Fibroblast of skin of left biceps (primary cell): Measurements from ENCODE around the gene HCAR2.
"Not testable (repeated sequence)": the region's sequence is repeated elsewhere in the genome, so short reads cannot be mapped to it uniquely, and the experiment has no call there.

Source experiments
- DNase-seq, 2 experiments: peaks; one replicate each; pipeline ENCODE4 v3.0.0-alpha.2; 2013; ENCODE audit warnings: low read depth in 2 of 2

The HCAR2 gene

GRCh38 chr12:122716658-122717057 is 13.5 kb upstream of the HCAR2 start, which contains the start of gene HCAR3:
Gene HCAR3 (minus strand): TSS chr12:122716811. CDS start chr12:122716737, 74 bp downstream.
- not testable (repeated sequence) for DNase-seq

- not testable (repeated sequence) for DNase-seq
Observed at GRCh38 chr12:122715211-122715610, 12.1 kb upstream of the HCAR2 start.

GRCh38 chr12:122713491-122714188 is 10.5 kb upstream of the HCAR2 start:
- DNase-seq: not testable (repeated sequence)

- not testable (repeated sequence) for DNase-seq
Observed at GRCh38 chr12:122711266-122711665, 8.1 kb upstream of the HCAR2 start.

GRCh38 chr12:122710341-122710740 is 7.2 kb upstream of the HCAR2 start:
- not testable (repeated sequence) for DNase-seq

- DNase-seq: not testable (repeated sequence)
Observed at GRCh38 chr12:122709287-122709686, 6.1 kb upstream of the HCAR2 start.

- not testable (repeated sequence) for DNase-seq
Observed at GRCh38 chr12:122703841-122704240, 684 bp upstream of the HCAR2 start.

GRCh38 chr12:122701481-122701880 is 1.7 kb downstream of the HCAR2 start:
- not testable (repeated sequence) for DNase-seq

- not testable (repeated sequence) for DNase-seq
Observed at GRCh38 chr12:122700038-122700710, 3.0 kb downstream of the HCAR2 start.

GRCh38 chr12:122696922-122697321 is 6.2 kb downstream of the HCAR2 start:
- not testable (repeated sequence) for DNase-seq

- no peak for DNase-seq
Observed at GRCh38 chr12:122691566-122691965, 11.6 kb downstream of the HCAR2 start.

- no peak for DNase-seq
Observed at GRCh38 chr12:122688291-122688690, 14.9 kb downstream of the HCAR2 start.

GRCh38 chr12:122687086-122687485 is 16.1 kb downstream of the HCAR2 start:
- no peak for DNase-seq

GRCh38 chr12:122686538-122686937 is 16.6 kb downstream of the HCAR2 start:
- DNase-seq: no peak

- DNase-seq: no peak
Observed at GRCh38 chr12:122684297-122684813, 18.8 kb downstream of the HCAR2 start.

- no peak for DNase-seq
Observed at GRCh38 chr12:122681814-122682213, 21.3 kb downstream of the HCAR2 start.

GRCh38 chr12:122680989-122681388 is 22.2 kb downstream of the HCAR2 start:
- not testable (repeated sequence) for DNase-seq

- DNase-seq: not testable (repeated sequence)
Observed at GRCh38 chr12:122676781-122677180, 26.4 kb downstream of the HCAR2 start.

GRCh38 chr12:122676015-122676414 is 27.1 kb downstream of the HCAR2 start:
- not testable (repeated sequence) for DNase-seq

- DNase-seq: no peak
Observed at GRCh38 chr12:122672515-122672914, 30.6 kb downstream of the HCAR2 start.

GRCh38 chr12:122669397-122670070 is 33.6 kb downstream of the HCAR2 start:
- DNase-seq: no peak

GRCh38 chr12:122668268-122668667 is 34.9 kb downstream of the HCAR2 start:
- DNase-seq: no peak
